Tibial nerve (tissue), 4 donors: ENCODE measurements around the gene CFAP299.

Source experiments
- EP300 ChIP-seq, 2 donors: sonication (generic); formaldehyde crosslinking; IDR thresholded peaks; one replicate each; pipeline ENCODE4 v1.6.1; 2017; ENCODE audit warnings: antibody characterized with exemption in 2 of 2, mild to moderate bottlenecking in 1 of 2
- TF ChIP-seq, protein P1 (sequence below), 5 experiments: fragments of 200-600 bp in 3 of 5; fragments of 450-650 bp in 2 of 5; sonication (generic) in 3 of 5; IDR thresholded peaks; one replicate each; pipeline ENCODE4 v1.5.1; 2016 to 2019; ENCODE audit warnings: antibody characterized with exemption in 5 of 5, mild to moderate bottlenecking in 3 of 5, moderate library complexity in 2 of 5

DNA sequence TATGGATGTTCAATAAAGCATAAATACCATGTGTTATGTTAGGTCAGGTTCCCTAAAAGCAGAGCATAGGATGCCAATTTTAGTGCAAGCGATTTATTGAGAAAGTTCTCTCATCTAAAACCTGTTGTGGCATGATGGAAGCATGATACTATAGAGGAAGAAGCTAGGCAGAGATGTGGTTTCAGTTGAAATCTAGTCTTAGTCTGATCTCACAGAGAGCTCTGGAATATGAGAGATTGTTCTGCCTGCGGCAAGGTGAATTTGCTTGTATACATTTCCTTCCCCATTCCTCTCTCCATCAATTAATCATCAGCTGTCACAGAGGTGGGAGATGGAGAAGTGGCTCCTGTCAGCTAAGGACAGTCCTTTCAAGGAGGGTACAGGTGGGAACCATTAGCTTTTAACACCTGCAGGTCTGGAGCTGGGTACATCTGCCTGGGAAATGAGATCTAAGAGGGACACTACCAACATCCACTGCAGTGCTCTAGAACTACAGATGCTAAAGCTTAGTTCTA, 252.4 kb downstream of the CFAP299 start:
- TF ChIP-seq, protein P1, sequence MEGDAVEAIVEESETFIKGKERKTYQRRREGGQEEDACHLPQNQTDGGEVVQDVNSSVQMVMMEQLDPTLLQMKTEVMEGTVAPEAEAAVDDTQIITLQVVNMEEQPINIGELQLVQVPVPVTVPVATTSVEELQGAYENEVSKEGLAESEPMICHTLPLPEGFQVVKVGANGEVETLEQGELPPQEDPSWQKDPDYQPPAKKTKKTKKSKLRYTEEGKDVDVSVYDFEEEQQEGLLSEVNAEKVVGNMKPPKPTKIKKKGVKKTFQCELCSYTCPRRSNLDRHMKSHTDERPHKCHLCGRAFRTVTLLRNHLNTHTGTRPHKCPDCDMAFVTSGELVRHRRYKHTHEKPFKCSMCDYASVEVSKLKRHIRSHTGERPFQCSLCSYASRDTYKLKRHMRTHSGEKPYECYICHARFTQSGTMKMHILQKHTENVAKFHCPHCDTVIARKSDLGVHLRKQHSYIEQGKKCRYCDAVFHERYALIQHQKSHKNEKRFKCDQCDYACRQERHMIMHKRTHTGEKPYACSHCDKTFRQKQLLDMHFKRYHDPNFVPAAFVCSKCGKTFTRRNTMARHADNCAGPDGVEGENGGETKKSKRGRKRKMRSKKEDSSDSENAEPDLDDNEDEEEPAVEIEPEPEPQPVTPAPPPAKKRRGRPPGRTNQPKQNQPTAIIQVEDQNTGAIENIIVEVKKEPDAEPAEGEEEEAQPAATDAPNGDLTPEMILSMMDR (IDR thresholded peaks at IDR 0.05), result no peak
- TF ChIP-seq EP300 (IDR thresholded peaks at IDR 0.05), result no peak
